Lower leg skin (tissue), 4 donors: ENCODE measurements around the gene GGACT. TPM values are rescaled to one million over a fixed set of nuclear protein-coding genes. Genes with fewer than 3 reads are reported as not detected.

ENCODE experiments used
- DNase-seq, 2 donors: peaks; one replicate each; pipeline ENCODE4 v3.0.0-alpha.2; 2019; ENCODE audit warnings: low spot score in 2 of 2
- H3K4me3 ChIP-seq: fragments of 200-600 bp; sonication (generic); 2 replicates; pipeline ENCODE4 v1.5.1; 2017; ENCODE audit warnings: mild to moderate bottlenecking, low read depth; ENCODE audit not compliant: poor library complexity, severe bottlenecking
- CTCF ChIP-seq, 3 donors: fragments of 450-650 bp; IDR thresholded peaks; one replicate each; pipeline ENCODE4 v1.5.1; 2016; ENCODE audit warnings: antibody characterized with exemption in 3 of 3, mild to moderate bottlenecking in 3 of 3, moderate library complexity in 2 of 3
- POLR2A ChIP-seq, 2 donors: fragments of 450-650 bp; IDR thresholded peaks; one replicate each; pipeline ENCODE4 v1.6.1; 2016 to 2017; ENCODE audit warnings: antibody characterized with exemption in 2 of 2, mild to moderate bottlenecking in 1 of 2, moderate library complexity in 1 of 2
- WGBS, 2 donors: methylation state at CpG; one replicate each; pipeline ENCODE4 v1.1.5; 2018; 5-methylcytosine and 5-hydroxymethylcytosine counted together
- intact Hi-C: fragments of 100-400 bp; cut with DNase I; formaldehyde crosslinking; loops from one replicate; pipeline ENCODE4 v1.15.0; 2023; ENCODE audit warnings: low total_unique reads
- total RNA-seq, 4 donors: library from RNA; depleted of rRNA; stranded (reverse); fragments of >200 nt; gene quantifications; one replicate each; pipeline ENCODE4 v1.1.0, GENCODE V29; 2016

Gene GGACT
- total RNA-seq, 4 donors from 2014 or later, result 1.5 to 3.6 (median 2.6) TPM

- TF ChIP-seq POLR2A (IDR thresholded peaks at IDR 0.05) (no peak), CTCF (IDR thresholded peaks at IDR 0.05) (no peak)
- 69 to 70% methylated on average over 16 of the region's 16 CpGs for WGBS, 2 donors
- intact Hi-C loops, result no loop called here
These were observed 53.0 kb downstream of the GGACT start for GRCh38 chr13:100535426-100536135.

GRCh38 chr13:100534911-100535310, 53.7 kb downstream of the GGACT start:
- WGBS, 2 donors, result 87 to 90% methylated on average over 6 of the region's 6 CpGs
- no peak for TF ChIP-seq CTCF (IDR thresholded peaks at IDR 0.05)
- TF ChIP-seq POLR2A (IDR thresholded peaks at IDR 0.05), result no peak

More at GRCh38 chr13:100535426-100536135, 53.0 kb downstream of the GGACT start:
- no peak overlapping the region for H3K4me3 ChIP-seq
- no peak for DNase-seq

GRCh38 chr13:100534147-100534843, 54.3 kb downstream of the GGACT start:
- 90 to 95% methylated on average over 13 of the region's 13 CpGs for WGBS, 2 donors
- intact Hi-C loops, result no loop called here
- DNase-seq, result no peak
- H3K4me3 ChIP-seq, result no peak overlapping the region
- no peak for TF ChIP-seq CTCF (IDR thresholded peaks at IDR 0.05)
- TF ChIP-seq POLR2A (IDR thresholded peaks at IDR 0.05), result no peak

More at GRCh38 chr13:100534911-100535310, 53.7 kb downstream of the GGACT start:
- H3K4me3 ChIP-seq, result no peak overlapping the region
- intact Hi-C loops, result no loop called here
- no peak for DNase-seq

GRCh38 chr13:100533588-100534041, 55.0 kb downstream of the GGACT start:
- DNase-seq, result no peak
- TF ChIP-seq POLR2A (IDR thresholded peaks at IDR 0.05) (no peak), CTCF (IDR thresholded peaks at IDR 0.05) (no peak)
- no peak overlapping the region for H3K4me3 ChIP-seq
- intact Hi-C loops, result no loop called here
- WGBS, 2 donors, result 93 to 95% methylated on average over 19 of the region's 19 CpGs

GRCh38 chr13:100532836-100533435, 55.7 kb downstream of the GGACT start:
- WGBS, 2 donors, result 95 to 98% methylated on average over 14 of the region's 14 CpGs

More at GRCh38 chr13:100532836-100533435, 55.7 kb downstream of the GGACT start:
- DNase-seq, result no peak
- intact Hi-C loops, result no loop called here
- H3K4me3 ChIP-seq, result no peak overlapping the region
- TF ChIP-seq CTCF (IDR thresholded peaks at IDR 0.05), result no peak
- TF ChIP-seq POLR2A (IDR thresholded peaks at IDR 0.05), result no peak
